Right lobe of liver (tissue), 6 donors: ENCODE measurements around the gene UGT1A1. TPM values are rescaled to one million over a fixed set of nuclear protein-coding genes. Genes with fewer than 3 reads are reported as not detected.
"Not testable (repeated sequence)": the region's sequence is repeated elsewhere in the genome, so short reads cannot be mapped to it uniquely, and the experiment has no call there.

ENCODE experiments used
- ATAC-seq, 4 donors: fragments of 200-7000 bp; cut with Tn5 transposase; one replicate each; pipeline ENCODE4 v1.9.1; 2020; ENCODE audit warnings: mild to moderate bottlenecking in 4 of 4, moderate library complexity in 4 of 4
- DNase-seq, 3 donors: peaks; one replicate each; pipeline ENCODE4 v3.0.0-alpha.2; 2020
- H3K27ac ChIP-seq, 3 donors: fragments of 200-600 bp; one replicate each; pipeline ENCODE4 v1.8.0; 2022
- H3K27me3 ChIP-seq, 2 donors: fragments of 200-600 bp; one replicate each; pipeline ENCODE4 v1.8.0; 2022
- H3K36me3 ChIP-seq, 4 donors: fragments of 200-600 bp; sonication (generic) in 1 of 4; one replicate each; pipeline versions ENCODE4 v1.5.1 to v1.8.0; 2017 to 2022; ENCODE audit warnings: control low read depth in 1 of 4
- H3K4me1 ChIP-seq, 4 donors: fragments of 200-600 bp; sonication (generic) in 1 of 4; one replicate each; pipeline versions ENCODE4 v1.5.1 to v1.8.0; 2017 to 2022; ENCODE audit warnings: control low read depth in 1 of 4
- H3K4me3 ChIP-seq, 3 donors: fragments of 200-600 bp; one replicate each; pipeline ENCODE4 v1.8.0; 2022
- H3K9me3 ChIP-seq, 4 donors: fragments of 200-600 bp; sonication (generic) in 1 of 4; one replicate each; pipeline versions ENCODE4 v1.5.1 to v1.8.0; 2017 to 2022; ENCODE audit warnings: control low read depth in 1 of 4
- CTCF ChIP-seq, 4 donors: fragments of 200-600 bp in 3 of 4; fragments of 450-650 bp in 1 of 4; IDR thresholded peaks; one replicate each; pipeline versions ENCODE4 v1.5.1 to v1.8.0; 2016 to 2022; ENCODE audit warnings: antibody characterized with exemption in 4 of 4, mild to moderate bottlenecking in 2 of 4
- POLR2A ChIP-seq: fragments of 450-650 bp; IDR thresholded peaks from one replicate; pipeline ENCODE4 v1.6.1; 2017; ENCODE audit warnings: antibody characterized with exemption, mild to moderate bottlenecking
- WGBS: methylation state at CpG from one replicate; pipeline ENCODE4 v1.1.6; 2018; ENCODE audit warnings: low coverage, low lambda C conversion rate; ENCODE audit not compliant: insufficient coverage; ENCODE audit errors: missing lambda C conversion rate; 5-methylcytosine and 5-hydroxymethylcytosine counted together
- intact Hi-C, 2 donors: fragments of 100-400 bp; cut with DNase I; formaldehyde crosslinking; loops; one replicate each; pipeline versions ENCODE4 v1.11.2 to v1.14.1; 2022
- total RNA-seq, 6 experiments: library from RNA; depleted of rRNA in 2 of 6; stranded (reverse); fragments of >200 nt in 2 of 6; fragmentation: NEBNext Ultra II Directional in 3 of 6; extraction: Animal tissue kit (Norgen Biotek cat#: 25700) in 3 of 6; gene quantifications; one replicate each; pipeline versions ENCODE4 v1.1.0 to v1.2.4, GENCODE V29; 2016 to 2023
- donor health status: DM: no; HTN: yes; CAD: no.
- donor health status: DM: no; HTN: no; CAD: no.
- donor health status: DM: no; HTN: no; CAD: no.
- donor health status: DM: no; HTN: yes; CAD: no.
- donor health status: DM: no; HTN: yes; CAD: no.

Gene UGT1A1
- total RNA-seq, 6 experiments from 2014 or later, result 97.5 to 1,279 (median 171) TPM

GRCh38 chr2:233746475-233747282 is 13.4 kb upstream of the UGT1A1 start:
- TF ChIP-seq POLR2A (no peak), CTCF (IDR thresholded peaks at IDR 0.05) (no peak)
- peak in 1 of 3 donors; percentile 76 for DNase-seq
- ATAC-seq, result peak; percentile 30 to 52 (median 42)
- WGBS, result 42% methylated on average over 8 of the region's 10 CpGs
- Histone ChIP-seq H3K36me3 (peaks cover 0 to 11% (median 0%) of the 10 kb centered on the region in 4 donors), H3K4me1 (peaks cover 0 to 43% (median 17%) of the 10 kb centered on the region in 4 donors), H3K27ac (peak overlapping the region in 2 of 3 donors; percentile 28 to 92), H3K4me3 (peak overlapping the region in 1 of 3 donors; percentile 65), H3K27me3 (no peaks in the 10 kb centered on the region), H3K9me3 (no peaks in the 10 kb centered on the region)
- intact Hi-C loops, result no loop called here

- DNase-seq, result no peak
- peak overlapping the region in 1 of 3 donors; percentile 65 for H3K4me3 ChIP-seq
- H3K4me1 ChIP-seq, result peaks cover 0 to 43% (median 17%) of the 10 kb centered on the region in 4 donors
- TF ChIP-seq CTCF (IDR thresholded peaks at IDR 0.05), result no peak
- no peak for TF ChIP-seq POLR2A
- ATAC-seq, result no peak
- H3K36me3 ChIP-seq, result peaks cover 0 to 8% (median 0%) of the 10 kb centered on the region in 4 donors
- intact Hi-C loops, result no loop called here
- 86% methylated on average over 1 of the region's 6 CpGs for WGBS
- peak overlapping the region in 1 of 3 donors; percentile 92 for H3K27ac ChIP-seq
- no peaks in the 10 kb centered on the region for H3K27me3 ChIP-seq
- no peaks in the 10 kb centered on the region for H3K9me3 ChIP-seq
These were observed 12.9 kb upstream of the UGT1A1 start for GRCh38 chr2:233747283-233747544.

- H3K27me3 ChIP-seq, DNase-seq, H3K9me3 ChIP-seq, ATAC-seq, H3K36me3 ChIP-seq, intact Hi-C loops: not testable (repeated sequence)
- Histone ChIP-seq H3K4me1 (peaks cover 0 to 50% (median 8%) of the 10 kb centered on the region in 4 donors), H3K4me3 (peak overlapping the region in 1 of 3 donors; percentile 65), H3K27ac (peak overlapping the region in 1 of 3 donors; percentile 92)
- 81% methylated on average over 2 of the region's 2 CpGs for WGBS
These were observed 9.4 kb upstream of the UGT1A1 start for GRCh38 chr2:233750689-233751088.

GRCh38 chr2:233751212-233752009 is 8.7 kb upstream of the UGT1A1 start:
- 56% methylated on average over 2 of the region's 2 CpGs for WGBS
- peak overlapping the region in 1 of 3 donors; percentile 65 for H3K4me3 ChIP-seq
- H3K4me1 ChIP-seq, result peaks cover 0 to 50% (median 5%) of the 10 kb centered on the region in 4 donors
- ATAC-seq, H3K9me3 ChIP-seq, H3K36me3 ChIP-seq, intact Hi-C loops, DNase-seq, H3K27me3 ChIP-seq: not testable (repeated sequence)
- peak overlapping the region in 1 of 3 donors; percentile 92 for H3K27ac ChIP-seq

- Histone ChIP-seq H3K36me3 (peaks cover 0 to 6% (median 0%) of the 10 kb centered on the region in 4 donors), H3K27me3 (no peaks in the 10 kb centered on the region), H3K4me1 (peaks cover 0 to 72% (median 17%) of the 10 kb centered on the region in 4 donors), H3K27ac (peak overlapping the region in 1 of 3 donors; percentile 92), H3K4me3 (no peak overlapping the region), H3K9me3 (no peaks in the 10 kb centered on the region)
- intact Hi-C loops, result no loop called here
- WGBS, result 98% methylated on average over 10 of the region's 44 CpGs
- TF ChIP-seq POLR2A (no peak), CTCF (IDR thresholded peaks at IDR 0.05) (no peak)
- DNase-seq, result peak in 1 of 3 donors; percentile 63
- ATAC-seq, result peak in 1 of 4 donors; percentile 2
These were observed 5.0 kb upstream of the UGT1A1 start for GRCh38 chr2:233754872-233755611.
